ENCODE results near the gene DECR2. TPM values are rescaled to one million over a fixed set of nuclear protein-coding genes. Genes with fewer than 3 reads are reported as not detected.

Gene DECR2
- total and polyA plus RNA-seq, 9 of the 15 experiments (the other 6 are each of a cell fraction or from before 2014, with no cell fraction given), result 1.0 to 31.9 (median 10.3) TPM

DNA sequence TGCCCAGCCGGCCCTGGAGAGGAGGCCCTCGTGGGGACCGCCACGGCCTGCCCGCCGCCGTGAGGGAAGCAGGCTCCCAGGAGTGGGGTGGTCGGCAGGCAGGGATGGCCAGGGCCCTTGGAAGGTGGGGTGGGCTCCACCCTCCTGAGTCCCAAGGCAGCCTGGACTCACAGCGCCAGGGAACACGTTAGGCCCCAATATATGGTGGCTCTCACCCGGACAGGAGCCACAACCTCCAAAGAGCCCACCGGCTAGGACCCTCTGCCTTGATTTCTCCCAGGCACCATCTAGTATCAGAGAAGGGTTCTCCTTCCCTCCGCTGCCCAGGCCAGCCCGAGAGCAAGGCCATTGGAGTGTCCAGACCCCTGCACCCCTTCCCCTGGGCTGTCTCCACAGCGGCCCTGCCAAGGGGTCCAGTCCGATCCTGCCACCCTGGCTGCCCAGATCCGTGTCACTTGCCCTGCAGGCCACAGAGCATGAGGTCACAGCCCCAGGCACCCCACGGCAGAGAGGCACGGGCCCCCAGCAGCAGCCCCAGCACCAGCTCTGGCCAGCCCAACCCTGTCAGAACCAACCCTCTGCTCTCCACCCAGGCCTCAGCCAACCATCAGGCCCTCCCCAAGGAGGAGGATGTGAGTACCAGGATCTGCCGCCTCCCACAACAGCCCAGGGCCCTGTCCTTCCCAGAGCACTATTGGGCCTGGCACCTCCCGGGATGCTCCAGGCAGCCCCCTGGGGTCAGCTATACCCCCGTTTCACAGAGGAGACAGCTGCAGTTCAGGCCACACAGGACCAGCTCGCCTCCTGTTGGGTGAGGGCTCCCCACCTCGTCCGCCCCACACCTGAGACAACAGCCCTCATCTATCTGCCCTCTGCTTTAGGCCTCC lies 48.0 kb upstream of the DECR2 start (continued):
- TF ChIP-seq, protein P1, sequence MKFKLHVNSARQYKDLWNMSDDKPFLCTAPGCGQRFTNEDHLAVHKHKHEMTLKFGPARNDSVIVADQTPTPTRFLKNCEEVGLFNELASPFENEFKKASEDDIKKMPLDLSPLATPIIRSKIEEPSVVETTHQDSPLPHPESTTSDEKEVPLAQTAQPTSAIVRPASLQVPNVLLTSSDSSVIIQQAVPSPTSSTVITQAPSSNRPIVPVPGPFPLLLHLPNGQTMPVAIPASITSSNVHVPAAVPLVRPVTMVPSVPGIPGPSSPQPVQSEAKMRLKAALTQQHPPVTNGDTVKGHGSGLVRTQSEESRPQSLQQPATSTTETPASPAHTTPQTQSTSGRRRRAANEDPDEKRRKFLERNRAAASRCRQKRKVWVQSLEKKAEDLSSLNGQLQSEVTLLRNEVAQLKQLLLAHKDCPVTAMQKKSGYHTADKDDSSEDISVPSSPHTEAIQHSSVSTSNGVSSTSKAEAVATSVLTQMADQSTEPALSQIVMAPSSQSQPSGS (CRISPR knock-in tag; IDR thresholded peaks at IDR 0.05), result no peak
- TF ChIP-seq CREB1 (IDR thresholded peaks at IDR 0.05), result no peak
- TF ChIP-seq CREB1 (CRISPR knock-in tag; IDR thresholded peaks at IDR 0.05), result 0 out of 2 replicates have a peak, but pooled peaks have one; percentile 32
- TF ChIP-seq, protein P2, sequence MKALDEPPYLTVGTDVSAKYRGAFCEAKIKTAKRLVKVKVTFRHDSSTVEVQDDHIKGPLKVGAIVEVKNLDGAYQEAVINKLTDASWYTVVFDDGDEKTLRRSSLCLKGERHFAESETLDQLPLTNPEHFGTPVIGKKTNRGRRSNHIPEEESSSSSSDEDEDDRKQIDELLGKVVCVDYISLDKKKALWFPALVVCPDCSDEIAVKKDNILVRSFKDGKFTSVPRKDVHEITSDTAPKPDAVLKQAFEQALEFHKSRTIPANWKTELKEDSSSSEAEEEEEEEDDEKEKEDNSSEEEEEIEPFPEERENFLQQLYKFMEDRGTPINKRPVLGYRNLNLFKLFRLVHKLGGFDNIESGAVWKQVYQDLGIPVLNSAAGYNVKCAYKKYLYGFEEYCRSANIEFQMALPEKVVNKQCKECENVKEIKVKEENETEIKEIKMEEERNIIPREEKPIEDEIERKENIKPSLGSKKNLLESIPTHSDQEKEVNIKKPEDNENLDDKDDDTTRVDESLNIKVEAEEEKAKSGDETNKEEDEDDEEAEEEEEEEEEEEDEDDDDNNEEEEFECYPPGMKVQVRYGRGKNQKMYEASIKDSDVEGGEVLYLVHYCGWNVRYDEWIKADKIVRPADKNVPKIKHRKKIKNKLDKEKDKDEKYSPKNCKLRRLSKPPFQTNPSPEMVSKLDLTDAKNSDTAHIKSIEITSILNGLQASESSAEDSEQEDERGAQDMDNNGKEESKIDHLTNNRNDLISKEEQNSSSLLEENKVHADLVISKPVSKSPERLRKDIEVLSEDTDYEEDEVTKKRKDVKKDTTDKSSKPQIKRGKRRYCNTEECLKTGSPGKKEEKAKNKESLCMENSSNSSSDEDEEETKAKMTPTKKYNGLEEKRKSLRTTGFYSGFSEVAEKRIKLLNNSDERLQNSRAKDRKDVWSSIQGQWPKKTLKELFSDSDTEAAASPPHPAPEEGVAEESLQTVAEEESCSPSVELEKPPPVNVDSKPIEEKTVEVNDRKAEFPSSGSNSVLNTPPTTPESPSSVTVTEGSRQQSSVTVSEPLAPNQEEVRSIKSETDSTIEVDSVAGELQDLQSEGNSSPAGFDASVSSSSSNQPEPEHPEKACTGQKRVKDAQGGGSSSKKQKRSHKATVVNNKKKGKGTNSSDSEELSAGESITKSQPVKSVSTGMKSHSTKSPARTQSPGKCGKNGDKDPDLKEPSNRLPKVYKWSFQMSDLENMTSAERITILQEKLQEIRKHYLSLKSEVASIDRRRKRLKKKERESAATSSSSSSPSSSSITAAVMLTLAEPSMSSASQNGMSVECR (CRISPR knock-in tag; IDR thresholded peaks at IDR 0.05), result 0 out of 2 replicates have a peak, but pooled peaks have one; percentile 58
- TF ChIP-seq NELFE (IDR thresholded peaks at IDR 0.05; ENCODE audit: insufficient read depth, insufficient read length), result no peak
- no peak for TF ChIP-seq ERF (CRISPR knock-in tag; IDR thresholded peaks at IDR 0.05)
- no peak for TF ChIP-seq NR4A1 (CRISPR knock-in tag; IDR thresholded peaks at IDR 0.05)
- no peak for TF ChIP-seq NR4A1 (tag; IDR thresholded peaks at IDR 0.05)
- TF ChIP-seq SMARCB1 (IDR thresholded peaks at IDR 0.05; ENCODE audit: insufficient read length, low read depth), result no peak
- TF ChIP-seq, protein P3, sequence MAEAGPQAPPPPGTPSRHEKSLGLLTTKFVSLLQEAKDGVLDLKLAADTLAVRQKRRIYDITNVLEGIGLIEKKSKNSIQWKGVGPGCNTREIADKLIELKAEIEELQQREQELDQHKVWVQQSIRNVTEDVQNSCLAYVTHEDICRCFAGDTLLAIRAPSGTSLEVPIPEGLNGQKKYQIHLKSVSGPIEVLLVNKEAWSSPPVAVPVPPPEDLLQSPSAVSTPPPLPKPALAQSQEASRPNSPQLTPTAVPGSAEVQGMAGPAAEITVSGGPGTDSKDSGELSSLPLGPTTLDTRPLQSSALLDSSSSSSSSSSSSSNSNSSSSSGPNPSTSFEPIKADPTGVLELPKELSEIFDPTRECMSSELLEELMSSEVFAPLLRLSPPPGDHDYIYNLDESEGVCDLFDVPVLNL (CRISPR knock-in tag; IDR thresholded peaks at IDR 0.05; ENCODE audit: low read depth), result no peak
- TF ChIP-seq NFE2 (IDR thresholded peaks at IDR 0.05; ENCODE audit: low read depth), result no peak
- TF ChIP-seq, protein P4, sequence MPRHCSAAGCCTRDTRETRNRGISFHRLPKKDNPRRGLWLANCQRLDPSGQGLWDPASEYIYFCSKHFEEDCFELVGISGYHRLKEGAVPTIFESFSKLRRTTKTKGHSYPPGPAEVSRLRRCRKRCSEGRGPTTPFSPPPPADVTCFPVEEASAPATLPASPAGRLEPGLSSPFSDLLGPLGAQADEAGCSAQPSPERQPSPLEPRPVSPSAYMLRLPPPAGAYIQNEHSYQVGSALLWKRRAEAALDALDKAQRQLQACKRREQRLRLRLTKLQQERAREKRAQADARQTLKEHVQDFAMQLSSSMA (CRISPR knock-in tag; IDR thresholded peaks at IDR 0.05), result no peak
- no peak for TF ChIP-seq SMAD2 (IDR thresholded peaks at IDR 0.05; ENCODE audit: low read depth, low read length)
- TF ChIP-seq KHSRP (IDR thresholded peaks at IDR 0.05), result no peak
- TF ChIP-seq LEF1 (IDR thresholded peaks at IDR 0.05), result no peak
- TF ChIP-seq MAFF (IDR thresholded peaks at IDR 0.05; ENCODE audit: low read length), result no peak
- 0 out of 2 replicates have a peak, but pooled peaks have one; percentile 2 for TF ChIP-seq CTBP1 (IDR thresholded peaks at IDR 0.05; ENCODE audit: borderline replicate concordance)
- TF ChIP-seq, protein P5, sequence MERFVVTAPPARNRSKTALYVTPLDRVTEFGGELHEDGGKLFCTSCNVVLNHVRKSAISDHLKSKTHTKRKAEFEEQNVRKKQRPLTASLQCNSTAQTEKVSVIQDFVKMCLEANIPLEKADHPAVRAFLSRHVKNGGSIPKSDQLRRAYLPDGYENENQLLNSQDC (CRISPR knock-in tag; IDR thresholded peaks at IDR 0.05), result no peak
- TF ChIP-seq MTA2 (IDR thresholded peaks at IDR 0.05; ENCODE audit: low read depth), result no peak
- no peak for TF ChIP-seq SLC30A9 (CRISPR knock-in tag; IDR thresholded peaks at IDR 0.05)
- no peak for TF ChIP-seq BHLHE40 (IDR thresholded peaks at IDR 0.05; ENCODE audit: low read length)

Data from K562 (cell line).